Measurements from ENCODE around the gene GNAT1.

GNAT1 gene

GRCh38 chr3:50162034-50162883 lies 29.2 kb upstream of the GNAT1 start:
- Histone ChIP-seq H3K9ac (ENCODE audit: low read depth in 1 of 2, low read length in 2 of 2) (peak overlapping the region in 1 of 2 donors; percentile 6), H3K4me3 (ENCODE audit: low read length in 2 of 2) (no peak overlapping the region), H3K27me3 (ENCODE audit: control insufficient read depth in 2 of 2, insufficient read depth in 2 of 2, low read length in 2 of 2) (no peaks in the 10 kb centered on the region), H3K9me3 (ENCODE audit: control insufficient read depth in 2 of 2, low read length in 2 of 2) (no peaks in the 10 kb centered on the region), H3K4me1 (ENCODE audit: control insufficient read depth in 2 of 2, insufficient read depth in 2 of 2, low read length in 2 of 2) (peaks cover 53 to 77% of the 10 kb centered on the region in 2 donors), H3K36me3 (ENCODE audit: control insufficient read depth in 2 of 2, insufficient read depth in 2 of 2, low read length in 2 of 2) (no peaks in the 10 kb centered on the region), H3K27ac (ENCODE audit: low read depth in 2 of 2, low read length in 2 of 2) (peak overlapping the region; percentile 35 to 64)

- Histone ChIP-seq H3K9me3 (ENCODE audit: control insufficient read depth in 2 of 2, low read length in 2 of 2) (no peaks in the 10 kb centered on the region), H3K27me3 (ENCODE audit: control insufficient read depth in 2 of 2, insufficient read depth in 2 of 2, low read length in 2 of 2) (no peaks in the 10 kb centered on the region), H3K27ac (ENCODE audit: low read depth in 2 of 2, low read length in 2 of 2) (peak overlapping the region in 1 of 2 donors; percentile 20), H3K4me3 (ENCODE audit: low read length in 2 of 2) (no peak overlapping the region), H3K4me1 (ENCODE audit: control insufficient read depth in 2 of 2, insufficient read depth in 2 of 2, low read length in 2 of 2) (peaks cover 59 to 74% of the 10 kb centered on the region in 2 donors), H3K9ac (ENCODE audit: low read depth in 1 of 2, low read length in 2 of 2) (no peak overlapping the region), H3K36me3 (ENCODE audit: control insufficient read depth in 2 of 2, insufficient read depth in 2 of 2, low read length in 2 of 2) (no peaks in the 10 kb centered on the region)
These were observed 27.6 kb upstream of the GNAT1 start for GRCh38 chr3:50163572-50164455.

DNA sequence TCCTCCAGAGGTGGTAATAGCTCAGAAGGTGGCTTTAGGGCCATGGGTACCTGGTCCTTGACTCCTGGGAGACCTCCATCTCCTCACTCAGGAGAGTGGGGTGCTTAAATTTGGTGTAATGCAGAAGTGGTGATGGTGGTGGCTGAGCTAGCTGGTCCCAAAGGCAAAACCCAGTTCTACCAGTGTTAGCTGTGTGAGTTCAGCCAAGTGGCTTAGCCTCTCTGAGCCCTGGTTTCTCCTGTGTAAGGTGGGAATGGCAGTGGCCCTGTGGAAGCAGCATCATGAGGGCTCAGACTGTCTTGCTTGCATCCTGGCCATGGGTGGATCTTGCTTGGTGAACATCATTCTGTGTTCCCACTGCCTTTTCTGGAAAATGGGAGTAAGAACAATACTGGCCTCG lies 26.9 kb upstream of the GNAT1 start:
- no peak overlapping the region for H3K9ac ChIP-seq (ENCODE audit: low read depth in 1 of 2, low read length in 2 of 2)
- no peaks in the 10 kb centered on the region for H3K36me3 ChIP-seq (ENCODE audit: control insufficient read depth in 2 of 2, insufficient read depth in 2 of 2, low read length in 2 of 2)
- H3K9me3 ChIP-seq (ENCODE audit: control insufficient read depth in 2 of 2, low read length in 2 of 2), result no peaks in the 10 kb centered on the region
- no peak overlapping the region for H3K27ac ChIP-seq (ENCODE audit: low read depth in 2 of 2, low read length in 2 of 2)
- no peaks in the 10 kb centered on the region for H3K27me3 ChIP-seq (ENCODE audit: control insufficient read depth in 2 of 2, insufficient read depth in 2 of 2, low read length in 2 of 2)
- no peak overlapping the region for H3K4me3 ChIP-seq (ENCODE audit: low read length in 2 of 2)
- H3K4me1 ChIP-seq (ENCODE audit: control insufficient read depth in 2 of 2, insufficient read depth in 2 of 2, low read length in 2 of 2), result peaks cover 55 to 71% of the 10 kb centered on the region in 2 donors

GRCh38 chr3:50164984-50165909 lies 26.2 kb upstream of the GNAT1 start:
- Histone ChIP-seq H3K4me3 (ENCODE audit: low read length in 2 of 2) (no peak overlapping the region), H3K4me1 (ENCODE audit: control insufficient read depth in 2 of 2, insufficient read depth in 2 of 2, low read length in 2 of 2) (peaks cover 54 to 72% of the 10 kb centered on the region in 2 donors), H3K27me3 (ENCODE audit: control insufficient read depth in 2 of 2, insufficient read depth in 2 of 2, low read length in 2 of 2) (no peaks in the 10 kb centered on the region), H3K27ac (ENCODE audit: low read depth in 2 of 2, low read length in 2 of 2) (peak overlapping the region in 1 of 2 donors; percentile 61), H3K9ac (ENCODE audit: low read depth in 1 of 2, low read length in 2 of 2) (peak overlapping the region in 1 of 2 donors; percentile 54), H3K9me3 (ENCODE audit: control insufficient read depth in 2 of 2, low read length in 2 of 2) (no peaks in the 10 kb centered on the region), H3K36me3 (ENCODE audit: control insufficient read depth in 2 of 2, insufficient read depth in 2 of 2, low read length in 2 of 2) (no peaks in the 10 kb centered on the region)

DNA sequence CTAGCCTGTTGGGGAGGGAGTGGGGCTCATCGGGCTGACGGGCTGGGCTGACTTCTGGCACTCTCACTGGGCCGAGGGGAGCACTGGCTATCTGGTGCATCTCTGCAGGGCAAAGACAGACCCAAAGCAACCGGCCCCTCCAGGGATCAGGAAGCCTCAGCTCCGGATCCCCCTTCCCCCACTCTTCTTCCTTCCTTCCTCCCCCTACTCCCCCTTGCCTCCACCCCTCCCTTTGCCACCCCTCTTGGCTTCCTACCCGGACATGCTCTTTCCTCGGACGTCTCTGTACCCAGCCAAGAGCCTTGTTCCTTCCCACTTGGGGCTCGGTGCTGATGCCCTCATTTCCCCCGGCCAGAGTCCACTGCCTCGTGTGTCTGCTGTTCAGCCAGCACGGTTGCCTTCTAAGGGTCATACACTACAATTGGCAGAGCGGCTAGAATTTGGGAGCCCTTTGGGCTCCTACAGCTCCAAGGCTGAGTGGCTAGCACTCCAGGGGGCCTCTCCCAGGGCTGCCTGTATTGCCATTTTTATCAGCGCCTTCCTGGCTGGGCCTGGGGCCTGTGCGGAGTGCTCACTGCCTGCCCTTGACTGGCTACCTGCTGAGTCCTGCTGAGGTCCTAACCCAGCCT lies 25.4 kb upstream of the GNAT1 start:
- peak overlapping the region in 1 of 2 donors; percentile 54 for H3K9ac ChIP-seq (ENCODE audit: low read depth in 1 of 2, low read length in 2 of 2)
- H3K4me3 ChIP-seq (ENCODE audit: low read length in 2 of 2), result no peak overlapping the region
- H3K27ac ChIP-seq (ENCODE audit: low read depth in 2 of 2, low read length in 2 of 2), result peak overlapping the region in 1 of 2 donors; percentile 61

DNA sequence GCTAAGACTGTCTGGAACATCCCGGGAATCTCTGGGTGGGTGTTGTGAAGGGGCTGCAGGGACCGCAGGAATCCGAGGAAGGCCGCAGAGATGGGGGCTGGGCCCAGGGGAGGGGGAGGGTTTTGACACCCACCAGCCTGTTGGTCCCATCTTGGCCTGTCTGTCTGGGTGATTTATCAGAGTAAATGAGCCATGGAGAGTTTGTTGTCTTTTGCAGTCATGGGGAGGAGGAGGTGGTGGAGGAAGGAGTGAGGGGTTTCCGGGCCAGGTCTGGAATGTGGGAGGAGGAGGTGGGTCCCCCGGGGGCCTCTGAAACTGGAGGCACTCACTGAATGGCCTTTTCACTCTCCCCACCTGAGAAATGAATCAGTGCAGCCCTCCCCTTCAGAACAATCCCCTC lies 24.8 kb upstream of the GNAT1 start:
- H3K4me3 ChIP-seq (ENCODE audit: low read length in 2 of 2), result no peak overlapping the region
- H3K27me3 ChIP-seq (ENCODE audit: control insufficient read depth in 2 of 2, insufficient read depth in 2 of 2, low read length in 2 of 2), result no peaks in the 10 kb centered on the region
- H3K9me3 ChIP-seq (ENCODE audit: control insufficient read depth in 2 of 2, low read length in 2 of 2), result no peaks in the 10 kb centered on the region
- no peaks in the 10 kb centered on the region for H3K36me3 ChIP-seq (ENCODE audit: control insufficient read depth in 2 of 2, insufficient read depth in 2 of 2, low read length in 2 of 2)
- H3K4me1 ChIP-seq (ENCODE audit: control insufficient read depth in 2 of 2, insufficient read depth in 2 of 2, low read length in 2 of 2), result peaks cover 49 to 68% of the 10 kb centered on the region in 2 donors
- peak overlapping the region; percentile 40 to 61 for H3K27ac ChIP-seq (ENCODE audit: low read depth in 2 of 2, low read length in 2 of 2)
- peak overlapping the region in 1 of 2 donors; percentile 33 for H3K9ac ChIP-seq (ENCODE audit: low read depth in 1 of 2, low read length in 2 of 2)

More for the DNA sequence above, 25.4 kb upstream of the GNAT1 start:
- H3K4me1 ChIP-seq (ENCODE audit: control insufficient read depth in 2 of 2, insufficient read depth in 2 of 2, low read length in 2 of 2), result peaks cover 51 to 68% of the 10 kb centered on the region in 2 donors
- H3K36me3 ChIP-seq (ENCODE audit: control insufficient read depth in 2 of 2, insufficient read depth in 2 of 2, low read length in 2 of 2), result no peaks in the 10 kb centered on the region
- H3K9me3 ChIP-seq (ENCODE audit: control insufficient read depth in 2 of 2, low read length in 2 of 2), result no peaks in the 10 kb centered on the region
- no peaks in the 10 kb centered on the region for H3K27me3 ChIP-seq (ENCODE audit: control insufficient read depth in 2 of 2, insufficient read depth in 2 of 2, low read length in 2 of 2)

- H3K36me3 ChIP-seq (ENCODE audit: control insufficient read depth in 2 of 2, insufficient read depth in 2 of 2, low read length in 2 of 2), result no peaks in the 10 kb centered on the region
- H3K4me3 ChIP-seq (ENCODE audit: low read length in 2 of 2), result no peak overlapping the region
- H3K27ac ChIP-seq (ENCODE audit: low read depth in 2 of 2, low read length in 2 of 2), result peak overlapping the region; percentile 40 to 59
- peaks cover 49 to 68% of the 10 kb centered on the region in 2 donors for H3K4me1 ChIP-seq (ENCODE audit: control insufficient read depth in 2 of 2, insufficient read depth in 2 of 2, low read length in 2 of 2)
- H3K9me3 ChIP-seq (ENCODE audit: control insufficient read depth in 2 of 2, low read length in 2 of 2), result no peaks in the 10 kb centered on the region
- no peaks in the 10 kb centered on the region for H3K27me3 ChIP-seq (ENCODE audit: control insufficient read depth in 2 of 2, insufficient read depth in 2 of 2, low read length in 2 of 2)
- peak overlapping the region in 1 of 2 donors; percentile 33 for H3K9ac ChIP-seq (ENCODE audit: low read depth in 1 of 2, low read length in 2 of 2)
These were observed 24.2 kb upstream of the GNAT1 start for GRCh38 chr3:50167069-50167840.

DNA sequence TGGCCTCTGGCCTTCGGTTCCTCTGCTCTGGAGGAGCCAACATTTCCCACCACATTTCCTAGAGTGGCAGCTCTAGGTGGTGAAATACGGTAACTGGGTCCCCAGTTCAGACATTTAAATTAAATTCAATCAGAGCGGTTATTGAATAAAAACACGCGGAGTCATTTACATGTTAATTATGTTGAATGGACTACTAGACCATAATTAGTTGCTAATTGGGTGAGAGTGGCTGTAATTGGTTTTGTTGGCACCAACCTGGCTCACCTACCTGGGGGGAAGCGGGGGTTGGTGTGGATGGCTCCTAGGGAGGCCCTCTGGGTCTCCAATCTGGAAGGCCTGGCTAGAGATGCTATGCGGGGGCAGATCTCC lies 23.6 kb upstream of the GNAT1 start:
- Histone ChIP-seq H3K9me3 (ENCODE audit: control insufficient read depth in 2 of 2, low read length in 2 of 2) (no peaks in the 10 kb centered on the region), H3K4me3 (ENCODE audit: low read length in 2 of 2) (no peak overlapping the region), H3K27me3 (ENCODE audit: control insufficient read depth in 2 of 2, insufficient read depth in 2 of 2, low read length in 2 of 2) (no peaks in the 10 kb centered on the region), H3K27ac (ENCODE audit: low read depth in 2 of 2, low read length in 2 of 2) (peak overlapping the region in 1 of 2 donors; percentile 48), H3K36me3 (ENCODE audit: control insufficient read depth in 2 of 2, insufficient read depth in 2 of 2, low read length in 2 of 2) (no peaks in the 10 kb centered on the region), H3K4me1 (ENCODE audit: control insufficient read depth in 2 of 2, insufficient read depth in 2 of 2, low read length in 2 of 2) (peaks cover 53 to 68% of the 10 kb centered on the region in 2 donors), H3K9ac (ENCODE audit: low read depth in 1 of 2, low read length in 2 of 2) (no peak overlapping the region)

All from mucosa of rectum (tissue), 2 donors.